Suprapubic skin (tissue), 4 donors: ENCODE results near the gene UFSP2. TPM values are rescaled to one million over a fixed set of nuclear protein-coding genes. Genes with fewer than 3 reads are reported as not detected.

ENCODE experiments used
- DNase-seq, 2 donors: peaks; one replicate each; pipeline ENCODE4 v3.0.0-alpha.2; 2019; ENCODE audit warnings: low spot score in 2 of 2
- H3K27ac ChIP-seq: fragments of 200-600 bp; sonication (generic); one replicate; pipeline ENCODE4 v1.5.1; 2019
- H3K27me3 ChIP-seq: fragments of 200-600 bp; sonication (generic); one replicate; pipeline ENCODE4 v1.5.1; 2019
- H3K36me3 ChIP-seq: fragments of 200-600 bp; sonication (generic); one replicate; pipeline ENCODE4 v1.5.1; 2019
- H3K4me1 ChIP-seq: fragments of 200-600 bp; sonication (generic); one replicate; pipeline ENCODE4 v1.5.1; 2019
- H3K4me3 ChIP-seq: fragments of 200-600 bp; sonication (generic); one replicate; pipeline ENCODE4 v1.5.1; 2019; ENCODE audit warnings: mild to moderate bottlenecking
- H3K9me3 ChIP-seq: fragments of 200-600 bp; sonication (generic); one replicate; pipeline ENCODE4 v1.5.1; 2019
- CTCF ChIP-seq, 2 donors: fragments of 200-600 bp in 1 of 2; fragments of 450-650 bp in 1 of 2; sonication (generic) in 1 of 2; IDR thresholded peaks; one replicate each; pipeline ENCODE4 v1.5.1; 2016 to 2019; ENCODE audit warnings: antibody characterized with exemption in 2 of 2, mild to moderate bottlenecking in 1 of 2, moderate library complexity in 1 of 2
- EP300 ChIP-seq: sonication (generic); formaldehyde crosslinking; IDR thresholded peaks from one replicate; pipeline ENCODE4 v1.6.1; 2017; ENCODE audit warnings: antibody characterized with exemption
- POLR2A ChIP-seq, 2 donors: fragments of 450-650 bp; IDR thresholded peaks; one replicate each; pipeline ENCODE4 v1.6.1; 2017; ENCODE audit warnings: antibody characterized with exemption in 2 of 2, mild to moderate bottlenecking in 2 of 2, moderate library complexity in 2 of 2
- POLR2AphosphoS5 ChIP-seq, 3 donors: sonication (generic); formaldehyde crosslinking; IDR thresholded peaks; one replicate each; pipeline ENCODE4 v1.6.1; 2017; ENCODE audit warnings: antibody characterized with exemption in 3 of 3
- WGBS: methylation state at CpG from one replicate; pipeline ENCODE4 v1.1.5; 2018; 5-methylcytosine and 5-hydroxymethylcytosine counted together
- total RNA-seq, 4 donors: library from RNA; depleted of rRNA; stranded (reverse); fragments of >200 nt; gene quantifications; one replicate each; pipeline ENCODE4 v1.1.0, GENCODE V29; 2016

The UFSP2 gene
- 10 to 100 TPM; 20.6 to 35.7 (median 28.7) TPM for total RNA-seq

- Histone ChIP-seq H3K27me3 (no peaks in the 10 kb centered on the region), H3K9me3 (no peaks in the 10 kb centered on the region), H3K36me3 (no peaks in the 10 kb centered on the region), H3K4me3 (peak within 1 kb of the TSS; percentile 79), H3K27ac (peak within 1 kb of the TSS; percentile 96), H3K4me1 (peaks cover 35% of the 10 kb centered on the region)
- TF ChIP-seq POLR2AphosphoS5 (IDR thresholded peaks at IDR 0.05) (peak; percentile 23 to 96 (median 93)), POLR2A (IDR thresholded peaks at IDR 0.05) (peak in 1 of 2 donors; percentile 79), CTCF (IDR thresholded peaks at IDR 0.05) (no peak)
- peak; percentile 94 to 95 for DNase-seq
- WGBS: under 1% methylated on average over 23 of the region's 66 CpGs
Observed at GRCh38 chr4:185425647-185426352, at the start of gene UFSP2. Gene UFSP2, minus strand, starts transcription at chr4:185425964. Its CDS starts 96 bp downstream, at chr4:185425868.

GRCh38 chr4:185473247-185473646, 47.5 kb upstream of the UFSP2 start:
- no peak for TF ChIP-seq POLR2AphosphoS5 (IDR thresholded peaks at IDR 0.05)
- no peak for TF ChIP-seq CTCF (IDR thresholded peaks at IDR 0.05)
- TF ChIP-seq EP300: no peak
- TF ChIP-seq POLR2A (IDR thresholded peaks at IDR 0.05): no peak
- Histone ChIP-seq H3K36me3 (no peaks in the 10 kb centered on the region), H3K4me3 (no peak overlapping the region), H3K4me1 (peaks cover 16% of the 10 kb centered on the region), H3K9me3 (no peaks in the 10 kb centered on the region), H3K27ac (no peak overlapping the region), H3K27me3 (no peaks in the 10 kb centered on the region)
- no peak for DNase-seq
- WGBS: 95% methylated on average over 8 of the region's 8 CpGs

GRCh38 chr4:185472103-185472542, 46.4 kb upstream of the UFSP2 start:
- no peak overlapping the region for H3K27ac ChIP-seq
- peaks cover 16% of the 10 kb centered on the region for H3K4me1 ChIP-seq
- no peaks in the 10 kb centered on the region for H3K9me3 ChIP-seq
- WGBS: 43% methylated on average over 10 of the region's 10 CpGs
- peak overlapping the region; percentile 94 for H3K4me3 ChIP-seq
- DNase-seq: no peak
- no peak for TF ChIP-seq CTCF (IDR thresholded peaks at IDR 0.05)
- TF ChIP-seq EP300: no peak
- TF ChIP-seq POLR2A (IDR thresholded peaks at IDR 0.05): no peak
- H3K36me3 ChIP-seq: no peaks in the 10 kb centered on the region
- H3K27me3 ChIP-seq: no peaks in the 10 kb centered on the region

GRCh38 chr4:185471235-185472102, 45.7 kb upstream of the UFSP2 start, which contains the start of gene CCDC110:
Gene CCDC110, minus strand, starts transcription at chr4:185471733. Its CDS starts 50 bp downstream, at chr4:185471683.
- WGBS: 0% methylated on average over 40 of the region's 93 CpGs
- Histone ChIP-seq H3K4me1 (peaks cover 16% of the 10 kb centered on the region), H3K9me3 (no peaks in the 10 kb centered on the region), H3K27ac (peak within 1 kb of the TSS; percentile 54), H3K4me3 (peak within 1 kb of the TSS; percentile 94), H3K27me3 (no peaks in the 10 kb centered on the region), H3K36me3 (no peaks in the 10 kb centered on the region)
- DNase-seq: peak; percentile 98 to 99
- TF ChIP-seq POLR2A (IDR thresholded peaks at IDR 0.05) (no peak), CTCF (IDR thresholded peaks at IDR 0.05) (peak; percentile 21 to 94)
